ENCODE results near the gene SPOP. TPM values are rescaled to one million over a fixed set of nuclear protein-coding genes. Genes with fewer than 3 reads are reported as not detected.

SPOP gene
- total RNA-seq, 1 experiment from 2014 or later: 53.4 TPM

- intact Hi-C loops (cut with micrococcal nuclease; ENCODE audit: unreplicated experiment): loop anchor here (2.0 to 5.0 kb wide), 2 partner anchors 56 to 144 kb away; partner anchors contain the start of gene FAM117A
- CTCF ChIA-PET: interaction anchor here (1.1 to 2.7 kb wide), 4 partner anchors 12 to 151 kb away, joined by 3 to 15 read pairs (median 4); no protein-coding TSS in a partner anchor
- TF ChIP-seq CTCF (conservative IDR thresholded peaks at IDR 0.05; ENCODE audit: low read depth, low read length): peak; percentile 0; the same call in 1 of the 2 replicates
- no peak for TF ChIP-seq EZH2 (IDR thresholded peaks at IDR 0.05; ENCODE audit: borderline replicate concordance, low read depth, low read length, poor library complexity, severe bottlenecking)
- H3K4me1 ChIP-seq (ENCODE audit: insufficient read depth, low read length, poor library complexity, severe bottlenecking): peaks cover 8% of the 10 kb centered on the region
- BruUV-seq (replicated peaks): TSS peak; percentile 48
- peak overlapping the region; percentile 91 for H3K4me3 ChIP-seq (ENCODE audit: low read depth, low read length, poor library complexity, severe bottlenecking)
- no peaks in the 10 kb centered on the region for H3K9me3 ChIP-seq (ENCODE audit: low read depth, low read length, poor library complexity, severe bottlenecking)
- POLR2A ChIA-PET (ENCODE audit: low non-redundant PET): interaction anchor here (1.1 to 1.4 kb wide), 2 partner anchors 33 to 56 kb away, joined by 5 to 7 read pairs; partner anchors contain the start of gene FAM117A
- H3K36me3 ChIP-seq (ENCODE audit: insufficient read depth, low read length, poor library complexity, severe bottlenecking): peaks cover 22% of the 10 kb centered on the region
- DNase-seq (ENCODE audit: low spot score): no peak
- H3K27ac ChIP-seq (ENCODE audit: low read depth, low read length, poor library complexity, severe bottlenecking): peak overlapping the region; percentile 98
- H3K27me3 ChIP-seq (replicated peaks; ENCODE audit: insufficient read depth, low read depth, low read length, poor library complexity): no peaks in the 10 kb centered on the region
Measured at GRCh38 chr17:49708515-49709183, 30.8 kb upstream of the SPOP start.

- Histone ChIP-seq H3K4me1 (ENCODE audit: insufficient read depth, low read length, poor library complexity, severe bottlenecking) (peaks cover 8% of the 10 kb centered on the region), H3K36me3 (ENCODE audit: insufficient read depth, low read length, poor library complexity, severe bottlenecking) (peaks cover 30% of the 10 kb centered on the region), H3K4me3 (ENCODE audit: low read depth, low read length, poor library complexity, severe bottlenecking) (peak within 1 kb of the TSS; percentile 91), H3K27me3 (replicated peaks; ENCODE audit: insufficient read depth, low read depth, low read length, poor library complexity) (no peaks in the 10 kb centered on the region), H3K9me3 (ENCODE audit: low read depth, low read length, poor library complexity, severe bottlenecking) (no peaks in the 10 kb centered on the region), H3K27ac (ENCODE audit: low read depth, low read length, poor library complexity, severe bottlenecking) (peak within 1 kb of the TSS; percentile 98)
- ChIA-PET POLR2A (ENCODE audit: low non-redundant PET) (interaction anchor here (0.5 to 1.4 kb wide), 3 partner anchors 34 to 56 kb away, joined by 5 to 8 read pairs (median 7); partner anchors contain the start of gene FAM117A), CTCF (interaction anchor here (1.1 to 2.7 kb wide), 4 partner anchors 11 to 150 kb away, joined by 3 to 15 read pairs (median 4); no protein-coding TSS in a partner anchor)
- DNase-seq (ENCODE audit: low spot score): peak; percentile 99
- intact Hi-C loops (cut with micrococcal nuclease; ENCODE audit: unreplicated experiment): loop anchor here (2.0 to 5.0 kb wide), 2 partner anchors 57 to 144 kb away; partner anchors contain the start of gene FAM117A
- BruUV-seq (replicated peaks): no TSS peak
- TF ChIP-seq CTCF (conservative IDR thresholded peaks at IDR 0.05; ENCODE audit: low read depth, low read length) (peak; percentile 93), EZH2 (IDR thresholded peaks at IDR 0.05; ENCODE audit: borderline replicate concordance, low read depth, low read length, poor library complexity, severe bottlenecking) (no peak)
Measured at GRCh38 chr17:49707608-49708514, 30.0 kb upstream of the SPOP start, which contains the start of gene SLC35B1. Gene SLC35B1, minus strand, starts transcription at chr17:49707964. Its CDS starts 131 bp downstream, at chr17:49707833.

DNA sequence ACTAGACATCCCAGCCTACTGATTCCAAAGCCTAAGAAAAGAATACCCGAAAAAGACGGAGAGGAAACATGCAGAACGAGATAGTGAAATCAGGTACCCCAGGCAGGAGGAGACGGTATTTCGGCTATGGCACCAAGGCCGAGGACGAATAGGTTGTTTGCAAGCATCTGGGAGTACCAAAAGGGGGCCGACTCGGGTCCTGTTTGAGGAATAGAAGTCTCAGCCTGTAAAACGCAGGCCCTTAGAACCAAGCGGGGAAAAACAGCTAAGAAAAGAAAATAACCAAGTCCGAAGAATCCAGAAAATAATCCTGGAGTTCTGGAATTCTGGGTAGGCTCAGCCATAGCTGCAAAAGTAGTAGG, 29.3 kb upstream of the SPOP start:
- POLR2A ChIA-PET (ENCODE audit: low non-redundant PET): interaction anchor here (0.5 kb wide), 1 partner anchor 57 kb away, joined by 8 read pairs; the partner anchor contains the start of gene FAM117A
- peak; percentile 28 for DNase-seq (ENCODE audit: low spot score)
- TF ChIP-seq CTCF (conservative IDR thresholded peaks at IDR 0.05; ENCODE audit: low read depth, low read length) (no peak), EZH2 (IDR thresholded peaks at IDR 0.05; ENCODE audit: borderline replicate concordance, low read depth, low read length, poor library complexity, severe bottlenecking) (no peak)
- peaks cover 8% of the 10 kb centered on the region for H3K4me1 ChIP-seq (ENCODE audit: insufficient read depth, low read length, poor library complexity, severe bottlenecking)
- no TSS peak for BruUV-seq (replicated peaks)
- intact Hi-C loops (cut with micrococcal nuclease; ENCODE audit: unreplicated experiment): loop anchor here (5.0 kb wide), 1 partner anchor 145 kb away; no protein-coding TSS in a partner anchor
- peak overlapping the region; percentile 91 for H3K4me3 ChIP-seq (ENCODE audit: low read depth, low read length, poor library complexity, severe bottlenecking)
- no peaks in the 10 kb centered on the region for H3K9me3 ChIP-seq (ENCODE audit: low read depth, low read length, poor library complexity, severe bottlenecking)
- H3K27me3 ChIP-seq (replicated peaks; ENCODE audit: insufficient read depth, low read depth, low read length, poor library complexity): no peaks in the 10 kb centered on the region
- H3K27ac ChIP-seq (ENCODE audit: low read depth, low read length, poor library complexity, severe bottlenecking): peak overlapping the region; percentile 98
- CTCF ChIA-PET: interaction anchor here (0.6 to 2.7 kb wide), 2 partner anchors 30 to 139 kb away, joined by 6 to 15 read pairs; no protein-coding TSS in a partner anchor
- peaks cover 36% of the 10 kb centered on the region for H3K36me3 ChIP-seq (ENCODE audit: insufficient read depth, low read length, poor library complexity, severe bottlenecking)

All from A673 (cell line).